Neural progenitor cell (in vitro differentiated cells): Measurements from ENCODE around the gene PBX3.

Experiments used
- EZH2 ChIP-seq: fragments of 200-600 bp; sonication (generic); IDR thresholded peaks from 2 replicates; pipeline ENCODE4 v1.6.1; 2017; ENCODE audit warnings: antibody characterized with exemption, mild to moderate bottlenecking, moderate library complexity
- TF ChIP-seq, protein P1 (sequence below): fragments of 200-600 bp; sonication (generic); IDR thresholded peaks from 2 replicates; pipeline ENCODE4 v1.5.1; 2017; ENCODE audit warnings: antibody characterized with exemption, mild to moderate bottlenecking

DNA sequence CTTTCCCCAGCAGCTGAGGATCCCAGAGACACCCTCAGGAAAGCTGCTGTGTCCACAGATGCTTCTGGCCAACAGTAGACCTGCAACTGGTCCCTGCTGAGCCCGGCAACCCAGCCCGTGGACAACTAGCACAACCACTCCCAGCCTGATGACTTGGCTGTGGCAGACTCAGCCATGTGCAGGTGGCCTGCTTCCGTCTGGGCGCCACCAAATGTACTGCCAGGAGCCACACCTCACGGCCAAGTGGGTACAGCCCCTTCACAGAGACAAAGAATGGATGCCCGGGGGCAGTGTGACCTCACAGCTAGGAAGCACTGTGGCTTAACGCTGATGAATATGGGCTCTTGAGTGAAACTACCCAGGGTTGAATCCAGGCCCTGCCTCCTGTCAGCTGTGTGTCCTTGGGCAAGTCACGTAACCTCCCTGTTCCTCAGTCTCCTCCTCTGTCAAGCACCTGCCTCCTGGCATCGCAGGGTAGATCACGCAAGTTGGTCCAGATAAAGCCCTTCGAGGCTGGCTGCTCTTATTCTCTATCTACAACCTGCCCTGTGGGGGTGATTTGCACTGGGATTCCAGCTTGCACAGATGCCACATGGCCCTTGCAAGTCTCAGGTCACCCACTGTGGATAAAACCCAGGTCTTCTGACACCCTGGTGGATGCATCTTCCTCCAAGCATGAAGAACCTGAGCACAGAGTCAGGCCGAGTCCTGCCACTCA is 225.0 kb downstream of the PBX3 start:
- TF ChIP-seq, protein P1, sequence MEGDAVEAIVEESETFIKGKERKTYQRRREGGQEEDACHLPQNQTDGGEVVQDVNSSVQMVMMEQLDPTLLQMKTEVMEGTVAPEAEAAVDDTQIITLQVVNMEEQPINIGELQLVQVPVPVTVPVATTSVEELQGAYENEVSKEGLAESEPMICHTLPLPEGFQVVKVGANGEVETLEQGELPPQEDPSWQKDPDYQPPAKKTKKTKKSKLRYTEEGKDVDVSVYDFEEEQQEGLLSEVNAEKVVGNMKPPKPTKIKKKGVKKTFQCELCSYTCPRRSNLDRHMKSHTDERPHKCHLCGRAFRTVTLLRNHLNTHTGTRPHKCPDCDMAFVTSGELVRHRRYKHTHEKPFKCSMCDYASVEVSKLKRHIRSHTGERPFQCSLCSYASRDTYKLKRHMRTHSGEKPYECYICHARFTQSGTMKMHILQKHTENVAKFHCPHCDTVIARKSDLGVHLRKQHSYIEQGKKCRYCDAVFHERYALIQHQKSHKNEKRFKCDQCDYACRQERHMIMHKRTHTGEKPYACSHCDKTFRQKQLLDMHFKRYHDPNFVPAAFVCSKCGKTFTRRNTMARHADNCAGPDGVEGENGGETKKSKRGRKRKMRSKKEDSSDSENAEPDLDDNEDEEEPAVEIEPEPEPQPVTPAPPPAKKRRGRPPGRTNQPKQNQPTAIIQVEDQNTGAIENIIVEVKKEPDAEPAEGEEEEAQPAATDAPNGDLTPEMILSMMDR, result no peak
- no peak for TF ChIP-seq EZH2
